ENCODE results near the gene PROX1. TPM values are rescaled to one million over a fixed set of nuclear protein-coding genes. Genes with fewer than 3 reads are reported as not detected.

Gene PROX1
- total and polyA plus RNA-seq, 9 of the 15 experiments (the other 6 are each of a cell fraction or from before 2014, with no cell fraction given) = 0.14 to 0.22 TPM; not detected in 7

DNA sequence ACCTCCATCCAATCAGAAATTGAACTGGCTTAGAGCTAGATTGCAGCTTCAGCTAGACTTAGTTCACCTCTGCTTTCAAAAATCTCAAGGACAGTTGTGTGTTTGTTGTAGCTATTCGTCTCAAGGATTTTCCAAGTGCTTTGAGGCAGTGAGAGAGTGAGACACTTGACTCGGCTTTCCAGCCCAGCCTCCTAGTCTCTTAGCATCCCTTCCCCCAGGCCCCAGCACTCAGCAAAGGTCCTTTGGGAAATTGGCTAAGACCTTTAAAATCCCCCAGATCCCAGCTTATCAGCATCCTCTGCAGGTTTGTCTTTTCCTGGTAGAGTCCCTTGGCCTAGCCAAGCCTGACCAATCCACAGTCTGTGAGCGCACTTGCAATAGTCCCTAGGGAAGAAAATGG, 47.9 kb upstream of the PROX1 start:
- no peak for TF ChIP-seq NR2C2 (CRISPR knock-in tag; IDR thresholded peaks at IDR 0.05)
- TF ChIP-seq NR2C2 (tag; IDR thresholded peaks at IDR 0.05) = no peak
- TF ChIP-seq, protein P1, sequence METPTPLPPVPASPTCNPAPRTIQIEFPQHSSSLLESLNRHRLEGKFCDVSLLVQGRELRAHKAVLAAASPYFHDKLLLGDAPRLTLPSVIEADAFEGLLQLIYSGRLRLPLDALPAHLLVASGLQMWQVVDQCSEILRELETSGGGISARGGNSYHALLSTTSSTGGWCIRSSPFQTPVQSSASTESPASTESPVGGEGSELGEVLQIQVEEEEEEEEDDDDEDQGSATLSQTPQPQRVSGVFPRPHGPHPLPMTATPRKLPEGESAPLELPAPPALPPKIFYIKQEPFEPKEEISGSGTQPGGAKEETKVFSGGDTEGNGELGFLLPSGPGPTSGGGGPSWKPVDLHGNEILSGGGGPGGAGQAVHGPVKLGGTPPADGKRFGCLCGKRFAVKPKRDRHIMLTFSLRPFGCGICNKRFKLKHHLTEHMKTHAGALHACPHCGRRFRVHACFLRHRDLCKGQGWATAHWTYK (CRISPR knock-in tag; IDR thresholded peaks at IDR 0.05) = no peak
- TF ChIP-seq, protein P2, sequence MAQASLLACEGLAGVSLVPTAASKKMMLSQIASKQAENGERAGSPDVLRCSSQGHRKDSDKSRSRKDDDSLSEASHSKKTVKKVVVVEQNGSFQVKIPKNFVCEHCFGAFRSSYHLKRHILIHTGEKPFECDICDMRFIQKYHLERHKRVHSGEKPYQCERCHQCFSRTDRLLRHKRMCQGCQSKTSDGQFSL (CRISPR knock-in tag; IDR thresholded peaks at IDR 0.05) = no peak
- TF ChIP-seq, protein P2 (tag; IDR thresholded peaks at IDR 0.05) = no peak
- TF ChIP-seq PML (IDR thresholded peaks at IDR 0.05; ENCODE audit: low read length) = no peak
- TF ChIP-seq ZNF354B (CRISPR knock-in tag; IDR thresholded peaks at IDR 0.05) = no peak
- no peak for TF ChIP-seq RREB1 (CRISPR knock-in tag; IDR thresholded peaks at IDR 0.05)
- no peak for TF ChIP-seq EHMT2 (IDR thresholded peaks at IDR 0.05)
- no peak for TF ChIP-seq NFATC3 (IDR thresholded peaks at IDR 0.05)
- TF ChIP-seq NR4A1 (CRISPR knock-in tag; IDR thresholded peaks at IDR 0.05) = no peak
- no peak for TF ChIP-seq NR4A1 (tag; IDR thresholded peaks at IDR 0.05)
- no TSS peak for BruUV-seq (replicated peaks)

More for the DNA sequence above, 47.9 kb upstream of the PROX1 start:
- no peaks in the 10 kb centered on the region; a peak in 1 of 5 replicates for H3K27me3 ChIP-seq (ENCODE audit: control insufficient read depth in 2 of 2, insufficient read depth in 2 of 2, low read length in 2 of 2)
- no peak overlapping the region for H3K4me3 ChIP-seq
- H3K36me3 ChIP-seq (ENCODE audit: control insufficient read depth, insufficient read depth, low read length) = no peaks in the 10 kb centered on the region
- CTCF ChIA-PET (ENCODE audit: low intra/inter-chr PET ratio) = no interaction called here
- in situ Hi-C loops (cut with MboI) = no loop called here
- H3K79me2 ChIP-seq (ENCODE audit: control insufficient read depth, insufficient read depth, low read length) = no peaks in the 10 kb centered on the region
- intact Hi-C loops (cut with micrococcal nuclease) = no loop called here
- H4K20me1 ChIP-seq (replicated peaks; ENCODE audit: control insufficient read depth, insufficient read depth, low read length) = no peaks in the 10 kb centered on the region
- WGBS (ENCODE audit: insufficient coverage, low coverage, missing lambda C conversion rate) = 0% methylated on average over 3 of the region's 3 CpGs
- no peak overlapping the region for H3K27ac ChIP-seq (ENCODE audit: extremely low read depth, low read depth, low read length)
- no peaks in the 10 kb centered on the region for H3K4me1 ChIP-seq (replicated peaks in 1 of 2; ENCODE audit: control insufficient read depth in 2 of 2, insufficient read depth in 2 of 2, low read length in 2 of 2)
- H3K9me1 ChIP-seq (ENCODE audit: control insufficient read depth, insufficient read depth, low read length) = no peaks in the 10 kb centered on the region
- no peak for FAIRE-seq
- no peak for DNase-seq (ENCODE audit: extremely low read depth in 1 of 4, low spot score in 3 of 4)
- H3K4me2 ChIP-seq (ENCODE audit: insufficient read depth, low read length) = no peak overlapping the region
- POLR2A ChIA-PET = no interaction called here
- H2AFZ ChIP-seq (ENCODE audit: low read depth, low read length) = no peak overlapping the region
- no peak overlapping the region for H3K9ac ChIP-seq (ENCODE audit: insufficient read depth in 1 of 2, low read depth in 2 of 2, low read length in 2 of 2)
- no peak for ATAC-seq
- no peaks in the 10 kb centered on the region for H3K9me3 ChIP-seq (replicated peaks; ENCODE audit: control insufficient read depth, insufficient read depth, low read depth, low read length)

Measured in K562 (cell line).